HG03060 (cell line): ENCODE data around the gene DAB1.
"Not testable (repeated sequence)": the region's sequence is repeated elsewhere in the genome, so short reads cannot be mapped to it uniquely, and the experiment has no call there.

ENCODE experiments used
- ATAC-seq: cut with Tn5 transposase; IDR thresholded peaks from one replicate; pipeline ENCODE4 v1.9.1; 2021; ENCODE audit warnings: low read depth, moderate number of reproducible peaks; ENCODE audit not compliant: unreplicated experiment

The DAB1 gene

GRCh38 chr1:57235730-57236510, 187.9 kb downstream of the DAB1 start:
- ATAC-seq: no peak

DNA sequence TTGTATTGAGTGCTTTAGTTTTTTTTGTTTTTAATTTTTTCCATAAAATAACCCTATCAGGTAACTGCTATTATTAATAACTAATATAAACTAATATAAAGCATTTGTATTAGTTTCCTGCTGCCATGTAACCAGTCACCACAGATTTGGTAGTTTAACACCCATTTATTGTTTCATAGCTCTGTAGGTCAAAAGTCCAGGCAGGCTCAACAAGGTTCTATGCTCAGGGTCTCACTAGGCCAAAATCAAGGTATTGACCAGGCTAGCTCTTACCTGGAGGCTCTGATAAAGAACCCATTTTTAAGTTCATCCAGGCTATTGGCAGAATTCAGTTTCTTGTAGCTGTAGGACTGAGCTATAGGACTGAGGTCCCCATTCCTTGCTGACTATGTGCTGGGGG, 189.4 kb downstream of the DAB1 start:
- ATAC-seq: no peak

GRCh38 chr1:57232500-57232899, 191.4 kb downstream of the DAB1 start:
- ATAC-seq: no peak

GRCh38 chr1:57229998-57230397, 193.9 kb downstream of the DAB1 start:
- ATAC-seq: no peak

GRCh38 chr1:57229076-57229475, 194.8 kb downstream of the DAB1 start:
- no peak for ATAC-seq

DNA sequence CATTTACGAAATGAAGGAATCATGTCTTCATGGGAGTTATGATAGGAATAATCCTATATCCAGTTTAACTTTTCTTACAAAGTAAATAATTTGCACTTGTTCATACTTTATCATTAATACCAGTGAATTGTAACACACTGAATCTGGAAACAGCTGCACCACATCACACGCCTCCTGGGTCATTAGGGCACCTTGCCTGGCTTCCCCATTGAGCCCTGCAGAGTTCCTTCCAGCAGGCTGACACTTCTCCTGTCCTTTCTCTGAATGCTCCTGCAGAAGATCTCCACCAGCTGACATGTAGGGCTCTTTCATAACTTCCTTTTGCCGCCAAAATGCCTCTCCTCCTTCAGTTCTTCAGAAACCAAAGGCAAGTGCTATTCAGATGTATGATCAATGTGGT, 201.1 kb downstream of the DAB1 start:
- no peak for ATAC-seq

GRCh38 chr1:57222307-57222706, 201.6 kb downstream of the DAB1 start:
- ATAC-seq: no peak

GRCh38 chr1:57220905-57221304, 203.0 kb downstream of the DAB1 start:
- not testable (repeated sequence) for ATAC-seq

- ATAC-seq: no peak
These were observed 205.3 kb downstream of the DAB1 start for GRCh38 chr1:57218487-57219079.

GRCh38 chr1:57217905-57218304, 206.0 kb downstream of the DAB1 start:
- no peak for ATAC-seq

DNA sequence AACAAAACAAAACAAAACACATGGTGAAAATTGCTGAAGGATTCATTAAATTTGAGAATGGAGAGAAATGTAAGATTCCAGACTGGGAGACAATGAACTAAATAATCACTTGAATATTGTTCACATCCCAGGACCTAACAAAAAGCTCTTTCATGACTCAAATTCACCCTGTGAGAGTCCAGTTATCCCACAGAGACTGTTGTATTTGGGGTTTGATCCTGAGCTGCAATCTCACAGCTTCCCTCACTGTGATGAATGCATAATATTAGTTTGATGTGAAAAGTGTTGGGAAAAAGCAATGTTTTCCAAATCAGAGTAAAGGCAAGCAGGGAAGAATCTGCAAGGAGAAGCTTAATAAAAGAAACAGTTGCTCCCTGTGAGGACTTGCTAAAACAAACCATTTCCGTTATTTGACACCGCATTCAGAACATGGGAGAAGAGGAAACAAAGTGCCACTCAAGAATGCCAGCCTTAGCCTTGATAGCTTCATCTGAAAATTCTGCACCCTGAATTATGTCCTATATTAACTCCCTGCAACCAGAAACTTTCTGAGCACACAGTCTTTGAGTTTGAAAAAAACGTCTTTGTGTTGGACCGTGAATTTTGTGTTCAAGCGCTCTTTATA, 208.8 kb downstream of the DAB1 start:
- no peak for ATAC-seq

DNA sequence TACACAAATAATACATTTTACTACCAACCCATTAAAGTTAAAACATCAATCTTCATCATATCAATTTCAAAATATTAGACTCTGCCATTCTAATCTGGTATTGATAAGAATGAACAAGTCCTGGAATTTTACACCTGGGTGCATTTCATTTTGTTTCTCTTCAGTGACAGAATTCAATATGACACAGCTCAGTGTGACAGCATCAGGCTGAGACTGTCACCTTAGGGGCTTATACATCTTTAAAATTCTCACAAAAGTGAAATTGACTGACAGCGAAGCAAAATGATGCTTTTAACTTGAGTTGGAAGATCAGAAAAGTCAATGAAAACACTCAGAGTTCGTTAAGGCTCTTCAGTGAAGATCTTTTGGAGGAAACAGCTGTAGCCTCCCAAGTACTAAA, 213.0 kb downstream of the DAB1 start:
- ATAC-seq: no peak

- ATAC-seq: no peak
These were observed 214.4 kb downstream of the DAB1 start for GRCh38 chr1:57209495-57209894.

- no peak for ATAC-seq
These were observed 215.0 kb downstream of the DAB1 start for GRCh38 chr1:57208741-57209302.

DNA sequence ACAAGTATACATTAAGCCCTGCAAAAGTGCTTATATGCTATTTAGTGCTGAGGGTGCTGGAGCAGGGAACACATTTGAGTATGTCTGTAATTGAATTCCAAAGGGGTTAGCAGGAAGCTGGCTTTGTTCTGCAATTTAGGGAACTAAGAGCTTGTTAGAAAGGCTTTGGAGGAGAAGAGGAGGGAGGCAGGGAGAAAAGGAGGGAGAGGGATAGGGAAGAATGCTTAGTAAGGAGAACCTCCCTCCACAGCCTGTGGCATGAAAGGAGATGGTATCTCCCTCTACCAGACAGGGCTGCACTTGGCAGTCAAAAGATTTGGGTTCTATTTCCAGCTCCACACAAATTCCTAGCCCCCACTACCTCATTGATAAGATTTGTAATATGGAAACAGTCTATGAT, 217.8 kb downstream of the DAB1 start:
- ATAC-seq: no peak

DNA sequence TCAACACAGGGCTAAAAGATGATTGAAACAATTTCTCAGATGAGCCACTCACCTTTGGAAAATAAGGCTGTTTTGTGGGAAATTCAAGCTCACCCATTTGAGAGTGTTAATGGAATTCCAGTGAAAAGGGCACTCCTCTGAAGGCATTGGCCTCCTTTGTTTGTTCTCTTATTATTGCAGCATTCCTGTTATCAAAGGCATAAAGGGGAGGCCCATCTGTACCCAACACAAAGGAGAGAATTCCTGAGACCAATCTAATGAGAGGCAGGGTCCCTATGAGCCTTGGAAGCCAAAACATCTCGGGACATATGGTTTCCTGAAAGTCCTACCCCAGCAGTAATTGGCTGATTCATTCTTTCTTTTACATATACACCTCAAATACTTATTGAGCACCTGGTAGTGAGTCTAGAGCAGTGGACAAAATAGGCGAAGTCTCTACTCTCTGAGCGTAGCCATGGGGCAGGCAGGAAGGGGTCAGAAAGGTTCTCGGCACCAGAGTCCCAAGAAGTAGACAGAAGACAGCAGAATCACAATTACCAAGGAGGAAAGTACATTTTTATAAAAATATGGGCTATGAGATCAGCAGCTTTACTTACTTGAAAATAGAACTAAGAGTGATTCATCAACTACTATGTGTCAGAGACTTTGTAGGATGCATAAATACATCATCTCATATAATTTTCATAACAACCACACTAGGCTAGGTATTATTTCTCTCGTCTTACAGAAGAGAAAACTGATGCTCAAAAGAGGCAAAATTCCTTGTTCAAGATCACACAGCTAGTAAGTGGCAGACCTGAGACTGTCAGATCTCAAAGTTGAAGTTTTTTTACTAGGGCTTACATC, 218.7 kb downstream of the DAB1 start:
- no peak for ATAC-seq

DNA sequence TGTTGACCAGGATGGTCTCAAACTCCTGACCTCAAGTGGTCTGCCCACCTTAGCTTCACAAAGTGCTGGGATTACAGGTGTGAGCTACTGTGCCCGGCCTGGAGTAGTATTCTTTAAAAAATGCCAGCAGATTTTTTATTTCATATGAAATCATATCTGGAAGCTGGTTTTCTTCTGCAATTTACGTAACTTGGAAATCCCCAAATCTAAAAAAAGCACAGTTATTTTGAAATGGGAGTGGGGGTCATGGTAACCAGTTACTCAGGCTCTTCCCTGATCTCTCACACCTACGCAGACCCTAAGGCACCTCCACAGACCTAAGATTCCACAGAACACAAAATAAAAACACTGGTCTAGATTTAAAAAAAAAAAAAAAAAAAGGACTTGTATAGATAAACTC, 219.8 kb downstream of the DAB1 start:
- no peak for ATAC-seq

- no peak for ATAC-seq
These were observed 221.6 kb downstream of the DAB1 start for GRCh38 chr1:57202241-57202640.

- no peak for ATAC-seq
These were observed 224.9 kb downstream of the DAB1 start for GRCh38 chr1:57198912-57199311.

- no peak for ATAC-seq
These were observed 228.4 kb downstream of the DAB1 start for GRCh38 chr1:57195436-57195941.
